Transverse colon (tissue), 4 donors: ENCODE results near the gene AACS.

Experiments used
- EP300 ChIP-seq: sonication (generic); formaldehyde crosslinking; IDR thresholded peaks from one replicate; pipeline ENCODE4 v1.6.1; 2017; ENCODE audit warnings: antibody characterized with exemption, low read depth
- POLR2A ChIP-seq: fragments of 450-650 bp; IDR thresholded peaks from one replicate; pipeline ENCODE4 v1.6.1; 2016; ENCODE audit warnings: antibody characterized with exemption, mild to moderate bottlenecking, moderate library complexity
- POLR2AphosphoS5 ChIP-seq, 3 donors: sonication (generic); formaldehyde crosslinking; IDR thresholded peaks; one replicate each; pipeline ENCODE4 v1.6.1; 2016; ENCODE audit warnings: antibody characterized with exemption in 3 of 3
- TF ChIP-seq, protein P1 (sequence below), 5 experiments: fragments of 200-600 bp in 3 of 5; fragments of 450-650 bp in 2 of 5; sonication (generic) in 3 of 5; IDR thresholded peaks; 1 replicate in 2 of 5; 2 replicates in 3 of 5; pipeline ENCODE4 v1.5.1; 2016 to 2017; ENCODE audit warnings: antibody characterized with exemption in 5 of 5, inconsistent platforms in 3 of 5, mild to moderate bottlenecking in 2 of 5, moderate library complexity in 1 of 5

DNA sequence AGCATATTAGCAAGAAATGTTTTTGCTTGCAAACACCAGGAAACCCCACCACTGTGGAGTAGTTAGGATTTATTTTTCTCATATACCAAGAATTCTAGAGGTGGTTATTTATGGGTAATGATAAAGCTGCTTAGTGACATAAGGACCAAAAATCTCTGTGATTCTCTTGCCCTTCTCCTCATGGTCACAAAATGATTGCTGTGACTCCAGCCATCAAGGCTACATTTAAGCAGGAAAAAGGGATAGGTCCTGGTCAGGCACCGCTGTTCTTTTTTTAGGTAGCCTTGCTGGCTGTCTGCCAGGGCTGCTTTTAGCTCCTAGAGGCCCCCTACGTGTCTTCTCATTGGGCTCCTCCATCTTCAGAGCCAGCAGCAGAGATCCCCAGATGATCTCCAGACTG lies 104.2 kb downstream of the AACS start:
- no peak for TF ChIP-seq POLR2A
- TF ChIP-seq, protein P1, sequence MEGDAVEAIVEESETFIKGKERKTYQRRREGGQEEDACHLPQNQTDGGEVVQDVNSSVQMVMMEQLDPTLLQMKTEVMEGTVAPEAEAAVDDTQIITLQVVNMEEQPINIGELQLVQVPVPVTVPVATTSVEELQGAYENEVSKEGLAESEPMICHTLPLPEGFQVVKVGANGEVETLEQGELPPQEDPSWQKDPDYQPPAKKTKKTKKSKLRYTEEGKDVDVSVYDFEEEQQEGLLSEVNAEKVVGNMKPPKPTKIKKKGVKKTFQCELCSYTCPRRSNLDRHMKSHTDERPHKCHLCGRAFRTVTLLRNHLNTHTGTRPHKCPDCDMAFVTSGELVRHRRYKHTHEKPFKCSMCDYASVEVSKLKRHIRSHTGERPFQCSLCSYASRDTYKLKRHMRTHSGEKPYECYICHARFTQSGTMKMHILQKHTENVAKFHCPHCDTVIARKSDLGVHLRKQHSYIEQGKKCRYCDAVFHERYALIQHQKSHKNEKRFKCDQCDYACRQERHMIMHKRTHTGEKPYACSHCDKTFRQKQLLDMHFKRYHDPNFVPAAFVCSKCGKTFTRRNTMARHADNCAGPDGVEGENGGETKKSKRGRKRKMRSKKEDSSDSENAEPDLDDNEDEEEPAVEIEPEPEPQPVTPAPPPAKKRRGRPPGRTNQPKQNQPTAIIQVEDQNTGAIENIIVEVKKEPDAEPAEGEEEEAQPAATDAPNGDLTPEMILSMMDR (IDR thresholded peaks at IDR 0.05), result no peak
- TF ChIP-seq EP300, result no peak
- TF ChIP-seq POLR2AphosphoS5 (IDR thresholded peaks at IDR 0.05), result no peak
